ENCODE results near the gene SLCO1B1. TPM values are rescaled to one million over a fixed set of nuclear protein-coding genes. Genes with fewer than 3 reads are reported as not detected.

The SLCO1B1 gene
- total RNA-seq = not detected in 2 replicates

GRCh38 chr12:21130998-21131397 is at the start of gene SLCO1B1:
SLCO1B1 (plus strand) TSS chr12:21131194; CDS start chr12:21141575, 10,381 bp downstream.

Other genes starting within 250 kb of the SLCO1B1 start
- not detected in 2 replicates for gene SLCO1A2, start 203.7 kb downstream of the SLCO1B1 start, total RNA-seq
- not detected in 2 replicates for gene IAPP, start 241.7 kb downstream of the SLCO1B1 start, total RNA-seq

All from cardiac ventricle fibroblast (primary cell).